Stimulated activated CD8-positive, alpha-beta memory T cell treated with anti-CD3 and anti-CD28 coated beads, Interleukin-4, amount 100 ng/mL, for 24 hours (primary cell): ENCODE data around the gene RBM45.
"Not testable (repeated sequence)": the region's sequence is repeated elsewhere in the genome, so short reads cannot be mapped to it uniquely, and the experiment has no call there.

Source experiments
- DNase-seq: peaks from one replicate; pipeline ENCODE4 v3.0.0-alpha.2; 2020; ENCODE audit warnings: low read depth

The RBM45 gene, protein sequence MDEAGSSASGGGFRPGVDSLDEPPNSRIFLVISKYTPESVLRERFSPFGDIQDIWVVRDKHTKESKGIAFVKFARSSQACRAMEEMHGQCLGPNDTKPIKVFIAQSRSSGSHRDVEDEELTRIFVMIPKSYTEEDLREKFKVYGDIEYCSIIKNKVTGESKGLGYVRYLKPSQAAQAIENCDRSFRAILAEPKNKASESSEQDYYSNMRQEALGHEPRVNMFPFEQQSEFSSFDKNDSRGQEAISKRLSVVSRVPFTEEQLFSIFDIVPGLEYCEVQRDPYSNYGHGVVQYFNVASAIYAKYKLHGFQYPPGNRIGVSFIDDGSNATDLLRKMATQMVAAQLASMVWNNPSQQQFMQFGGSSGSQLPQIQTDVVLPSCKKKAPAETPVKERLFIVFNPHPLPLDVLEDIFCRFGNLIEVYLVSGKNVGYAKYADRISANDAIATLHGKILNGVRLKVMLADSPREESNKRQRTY

DNA sequence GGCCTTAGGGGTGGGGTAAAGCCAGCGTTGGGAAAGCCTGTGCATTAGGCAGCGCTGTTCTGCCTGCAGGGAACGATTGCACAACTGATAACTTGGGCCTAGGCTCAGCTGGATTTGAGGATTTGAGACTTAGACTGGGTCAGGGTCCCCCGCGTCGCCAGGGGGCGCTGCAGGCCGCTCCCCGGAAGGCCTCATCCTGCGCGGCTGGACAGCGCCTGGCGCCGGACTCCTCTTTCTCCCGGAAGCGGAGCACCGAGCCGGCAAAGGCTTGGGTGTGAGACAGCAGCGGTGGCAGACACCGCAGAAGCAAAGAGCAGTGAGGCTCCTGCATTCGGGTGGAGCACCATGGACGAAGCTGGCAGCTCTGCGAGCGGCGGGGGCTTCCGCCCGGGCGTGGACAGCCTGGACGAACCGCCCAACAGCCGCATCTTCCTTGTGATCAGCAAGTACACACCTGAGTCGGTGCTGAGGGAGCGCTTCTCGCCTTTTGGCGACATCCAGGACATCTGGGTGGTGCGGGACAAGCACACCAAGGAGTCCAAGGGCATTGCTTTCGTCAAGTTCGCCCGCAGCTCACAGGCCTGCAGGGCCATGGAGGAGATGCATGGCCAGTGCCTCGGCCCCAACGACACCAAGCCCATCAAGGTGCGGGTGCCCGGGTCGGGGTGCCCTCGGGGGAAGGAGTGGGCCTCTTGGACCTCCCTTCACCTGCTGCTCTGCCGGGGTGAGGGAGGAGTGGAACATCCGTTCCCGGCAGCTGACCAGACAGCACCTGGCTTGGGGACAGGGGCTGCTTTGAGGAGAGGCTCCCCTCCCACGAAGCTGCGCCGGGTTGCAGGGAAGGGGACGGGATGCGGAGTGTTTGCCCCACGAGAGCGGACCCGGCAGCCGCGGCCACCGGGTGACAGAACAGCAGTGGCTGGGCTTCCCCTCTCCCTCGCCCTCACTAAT is at the start of gene RBM45:
Gene RBM45, plus strand, starts transcription at position 236 of the 951 bp plus-strand sequence. Its CDS starts 110 bp downstream, at position 346.
- DNase-seq, result peak; percentile 86

DNA sequence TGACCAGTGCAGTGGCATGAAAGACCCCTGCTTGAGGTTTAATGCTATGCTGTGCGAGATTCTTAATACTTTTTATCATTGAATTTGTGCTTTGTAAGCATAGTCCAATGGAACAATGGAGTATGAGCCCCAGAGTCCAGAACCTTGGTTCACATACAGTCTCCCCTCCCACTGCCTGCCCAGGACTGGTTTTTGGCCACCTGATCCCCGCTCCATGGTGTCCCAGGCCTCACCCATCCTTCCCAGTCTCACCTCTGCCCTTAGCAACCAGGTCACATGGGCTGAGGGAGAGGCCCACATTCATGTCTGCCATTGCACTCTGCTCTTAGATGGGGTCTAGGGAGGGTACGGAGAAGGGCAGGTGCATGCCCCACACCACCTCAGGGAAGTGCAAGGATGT is 45.9 kb upstream of the RBM45 start:
- DNase-seq, result no peak

DNA sequence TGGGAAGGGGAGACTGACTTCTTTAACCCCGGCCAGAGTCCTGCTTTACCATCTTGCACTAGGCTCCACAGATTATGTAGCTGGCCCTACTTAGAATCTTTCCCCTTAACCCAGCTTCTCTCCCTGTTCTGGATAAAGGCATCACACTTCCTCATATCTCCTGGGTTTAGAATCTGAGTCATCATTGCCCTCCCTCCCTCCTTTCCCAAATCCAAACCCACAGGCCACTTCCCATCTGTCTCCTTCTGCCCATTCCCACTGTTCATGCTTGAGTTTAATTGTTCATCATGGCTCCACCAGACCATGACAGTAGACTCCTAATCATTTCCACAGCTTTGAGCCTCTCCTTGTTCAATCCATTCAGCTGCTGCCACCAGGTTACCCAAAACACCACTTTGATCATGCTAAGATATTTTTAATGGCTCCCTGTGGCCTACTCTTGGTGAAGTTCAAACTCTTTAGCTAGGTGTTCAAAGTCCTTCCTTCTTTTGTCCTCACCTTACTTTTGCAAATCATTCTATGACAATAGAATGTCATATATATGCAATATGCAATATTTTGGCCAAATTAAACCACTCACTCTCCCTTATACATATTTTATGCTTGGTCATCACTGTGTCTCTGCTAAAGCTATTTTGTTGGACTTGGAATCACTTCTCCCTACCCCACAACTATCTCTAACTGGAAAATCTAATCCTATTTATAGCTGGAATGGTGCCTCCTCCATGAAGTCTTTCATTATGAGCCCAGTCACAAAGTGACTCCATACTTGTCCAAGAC is 45.2 kb upstream of the RBM45 start:
- no peak for DNase-seq

DNA sequence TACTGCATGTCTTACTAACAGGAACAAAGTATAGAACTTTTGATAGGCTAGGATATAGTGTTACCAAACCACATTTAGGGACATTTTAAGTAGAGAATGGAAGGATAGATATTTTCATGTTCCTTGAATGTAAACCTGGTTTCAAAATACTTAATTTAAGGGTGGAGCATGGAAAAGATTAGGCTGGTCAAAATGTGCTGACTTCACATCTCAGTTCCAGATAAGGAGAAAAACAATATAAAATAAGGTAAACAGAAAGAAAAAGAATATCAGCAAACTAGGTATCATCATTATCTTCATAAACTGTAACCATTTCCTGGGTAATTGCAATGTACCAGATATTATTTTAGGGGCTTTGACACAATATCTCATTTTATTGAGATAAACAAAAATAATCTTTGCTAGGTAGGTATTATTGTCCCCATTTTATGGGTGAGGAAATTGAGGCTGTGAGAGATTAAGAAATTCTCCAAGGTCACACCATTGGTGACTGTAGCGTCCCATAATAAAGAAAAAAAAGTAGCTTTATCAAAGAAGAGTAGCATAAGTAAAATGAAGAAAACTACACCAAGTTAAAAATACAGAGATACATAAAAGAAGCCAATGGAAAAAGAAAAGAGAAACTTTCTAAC is 43.3 kb upstream of the RBM45 start:
- DNase-seq, result no peak

DNA sequence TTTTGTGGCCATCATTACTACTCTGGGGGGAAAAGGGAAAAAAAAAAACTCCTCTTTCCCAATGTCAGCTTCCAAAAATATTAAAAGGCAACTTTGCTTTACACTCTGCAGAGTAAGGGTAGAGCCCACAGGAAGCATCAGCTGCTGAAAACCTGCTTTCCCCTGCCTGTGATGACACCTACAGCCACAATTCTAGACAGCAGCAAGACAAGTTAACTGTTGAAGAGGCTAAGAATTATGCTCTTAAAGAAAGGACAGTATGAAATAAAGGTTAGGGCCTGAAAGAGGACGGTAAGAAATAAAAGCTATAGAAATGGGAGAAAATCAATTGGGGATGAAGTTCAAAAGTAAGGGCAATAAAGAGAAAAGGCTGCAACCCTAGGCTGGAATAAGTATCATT is 42.7 kb upstream of the RBM45 start:
- DNase-seq, result no peak

DNA sequence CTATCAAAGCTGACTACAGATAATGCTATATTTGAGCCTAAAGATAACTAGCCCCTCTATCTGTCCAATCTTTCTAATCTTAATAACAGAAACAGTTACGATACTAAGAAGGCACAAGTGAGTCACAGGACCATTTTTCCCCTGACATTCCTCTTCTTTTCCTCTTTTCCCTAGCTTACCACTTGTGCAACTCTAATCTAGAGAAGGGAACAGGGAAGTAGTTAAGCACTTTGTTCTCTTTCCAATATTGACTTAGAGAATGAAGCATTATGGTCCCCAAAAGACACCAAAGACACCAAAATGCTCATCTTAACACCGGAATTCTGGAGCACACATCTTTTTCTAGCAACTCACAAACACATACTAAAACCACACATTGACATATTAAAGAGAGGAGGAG is 41.4 kb upstream of the RBM45 start:
- no peak for DNase-seq

DNA sequence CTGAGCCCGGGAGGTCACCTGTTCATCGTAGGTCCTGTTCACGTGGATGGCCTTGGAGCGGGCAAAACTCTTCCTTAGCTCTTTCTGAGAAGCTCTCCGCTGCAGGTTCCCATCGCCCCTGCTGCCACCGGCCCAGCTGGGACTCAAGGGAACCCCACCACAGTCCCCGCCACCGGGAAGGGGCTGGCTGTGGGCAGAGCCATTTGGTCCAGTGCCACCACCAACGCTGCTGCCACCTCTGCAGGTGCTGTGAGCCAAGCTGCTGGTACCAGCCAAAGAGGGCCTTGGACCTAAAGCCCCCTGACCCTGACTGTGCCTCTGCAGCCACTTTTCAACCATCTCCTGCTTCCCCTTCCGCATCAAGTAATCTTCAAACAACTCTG is 40.2 kb upstream of the RBM45 start:
- no peak for DNase-seq

DNA sequence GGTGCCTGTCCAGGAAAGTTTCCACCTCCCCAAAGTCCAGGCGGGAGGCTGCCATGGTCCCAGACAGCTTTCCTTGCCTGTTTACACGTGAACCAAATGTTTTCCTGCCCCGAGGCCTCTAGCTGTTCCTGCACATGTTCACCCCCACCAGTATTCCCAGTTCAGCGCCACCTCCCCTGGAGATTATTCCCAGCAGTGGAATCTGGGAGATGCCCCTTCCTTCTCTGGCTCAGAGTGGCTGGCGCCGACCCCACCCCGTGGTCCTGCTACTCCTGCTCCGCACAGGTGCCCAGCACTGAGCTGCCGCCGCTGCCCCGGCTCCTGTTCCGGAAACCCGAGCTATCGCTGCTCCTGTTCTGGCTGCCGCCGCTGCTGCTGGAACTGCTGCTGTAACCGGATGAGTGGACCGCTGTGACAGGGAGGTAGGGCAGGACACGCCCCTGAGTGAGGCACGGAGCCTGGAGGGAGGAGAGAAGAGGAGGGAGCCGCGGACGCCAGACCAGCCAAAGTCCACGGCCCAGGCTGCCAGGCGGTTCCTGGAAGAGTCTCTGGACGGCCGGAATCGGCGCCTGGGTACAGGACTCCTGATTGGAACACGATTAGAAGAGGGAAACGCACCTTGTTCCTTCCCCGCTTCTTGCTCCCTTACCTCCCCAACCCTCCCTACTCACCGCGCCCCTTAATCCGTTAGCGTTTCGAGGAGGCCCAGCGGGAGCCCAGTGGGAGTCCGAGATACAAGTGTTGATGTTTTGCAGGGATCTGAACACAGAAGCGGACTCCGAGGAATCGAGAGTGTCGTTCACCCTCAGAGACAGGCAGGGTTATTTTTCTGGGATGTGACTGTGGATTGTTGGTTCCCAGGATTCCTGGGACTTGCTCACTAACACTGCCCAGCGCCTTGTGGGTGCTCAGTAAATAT is 39.6 kb upstream of the RBM45 start, which contains the start of gene PDE11A:
Gene PDE11A, minus strand, starts transcription at position 395 of the 919 bp plus-strand sequence. Its CDS starts 340 bp downstream, at position 55.
- DNase-seq, result peak; percentile 17

DNA sequence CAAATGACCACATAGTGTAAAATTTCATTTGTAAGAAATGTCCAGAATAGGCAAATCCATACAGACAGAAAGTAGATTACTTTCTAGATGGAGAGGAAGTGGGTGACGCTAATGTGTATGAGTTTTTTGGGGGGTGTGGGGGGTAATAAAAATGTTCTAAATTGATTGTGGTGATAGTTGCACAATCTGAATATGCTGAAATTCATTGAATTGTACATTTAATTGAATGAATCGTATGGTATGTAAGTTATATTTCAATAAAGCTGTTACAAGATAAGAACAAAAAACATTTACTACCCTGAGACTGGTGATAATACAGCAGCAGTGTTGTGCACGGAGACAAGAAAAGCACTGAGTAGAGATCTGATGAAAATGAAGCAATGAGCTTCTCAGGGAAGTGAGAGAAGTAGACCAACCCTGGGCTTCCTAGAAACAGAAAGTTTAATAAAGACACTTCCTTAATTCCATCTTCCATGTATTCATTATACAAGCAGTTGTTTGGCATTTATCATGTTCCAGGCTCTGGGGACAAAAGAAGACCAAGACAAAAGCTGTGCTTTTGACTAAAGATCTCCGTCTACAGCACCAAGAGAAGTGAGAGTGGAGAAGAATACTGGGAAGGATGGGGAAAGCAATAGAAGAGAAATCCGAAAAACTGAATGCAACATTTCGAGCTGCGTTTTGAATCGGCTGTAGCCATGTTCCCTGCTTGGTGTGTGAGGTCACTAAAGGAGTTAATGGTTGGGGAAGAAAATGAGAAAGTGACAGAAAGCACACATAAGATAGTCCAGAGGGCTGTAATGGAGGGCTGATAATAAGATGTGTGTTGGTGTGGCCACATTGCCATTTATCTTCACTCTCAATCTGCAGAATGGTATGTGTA is 37.9 kb upstream of the RBM45 start:
- no peak for DNase-seq

DNA sequence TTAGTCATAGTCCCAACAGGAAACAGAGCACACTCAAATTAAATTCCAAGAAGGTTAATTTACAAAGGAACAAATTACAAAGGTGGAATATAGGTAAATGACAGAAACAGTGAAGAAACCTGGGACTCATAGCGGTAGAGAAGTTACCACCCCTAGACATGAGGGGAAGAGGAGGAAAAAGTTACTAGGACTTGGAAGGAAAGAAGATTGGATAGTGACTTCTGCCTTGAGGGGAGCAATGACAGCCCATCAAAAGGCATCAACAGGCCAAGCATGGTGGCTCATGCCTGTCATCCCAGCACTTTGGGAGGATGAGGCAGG is 37.3 kb upstream of the RBM45 start:
- no peak for DNase-seq

DNA sequence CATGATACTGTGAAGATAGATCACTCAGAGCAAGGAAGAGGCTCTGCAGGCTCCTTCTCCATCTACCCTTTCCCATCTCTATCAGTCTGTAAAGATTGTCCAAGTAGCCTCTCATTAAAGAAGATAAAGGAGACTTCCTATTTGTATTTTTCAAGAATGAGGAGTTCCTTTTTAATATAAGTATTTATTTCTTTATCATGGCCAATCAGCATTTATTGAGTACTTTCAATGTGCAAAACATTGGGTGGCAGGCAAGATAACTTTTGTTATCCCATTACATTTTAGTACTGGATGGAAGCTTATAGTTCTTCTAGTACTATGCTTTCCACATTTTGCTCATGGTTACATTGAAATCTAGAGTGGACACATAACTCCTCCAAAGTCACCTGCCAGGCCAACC is 36.1 kb upstream of the RBM45 start:
- DNase-seq, result no peak

DNA sequence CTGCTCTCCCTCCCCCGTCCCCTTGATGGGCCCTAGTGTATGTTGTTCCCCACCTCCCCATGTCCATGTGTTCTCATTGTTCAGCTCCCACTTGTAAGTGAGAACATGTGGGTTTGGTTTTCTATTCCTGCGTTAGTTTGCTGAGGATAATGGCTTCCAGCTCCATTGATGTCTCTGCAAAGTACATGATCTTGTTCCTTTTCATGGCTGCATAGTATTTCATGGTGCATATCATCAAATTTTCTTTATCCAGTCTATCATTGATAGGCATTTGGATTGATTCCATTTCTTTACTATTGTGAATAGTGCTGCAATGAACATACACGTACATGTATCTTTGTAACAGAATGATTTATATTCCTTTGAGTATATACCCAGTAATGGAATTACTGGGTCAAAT is 33.0 kb upstream of the RBM45 start:
- not testable (repeated sequence) for DNase-seq

DNA sequence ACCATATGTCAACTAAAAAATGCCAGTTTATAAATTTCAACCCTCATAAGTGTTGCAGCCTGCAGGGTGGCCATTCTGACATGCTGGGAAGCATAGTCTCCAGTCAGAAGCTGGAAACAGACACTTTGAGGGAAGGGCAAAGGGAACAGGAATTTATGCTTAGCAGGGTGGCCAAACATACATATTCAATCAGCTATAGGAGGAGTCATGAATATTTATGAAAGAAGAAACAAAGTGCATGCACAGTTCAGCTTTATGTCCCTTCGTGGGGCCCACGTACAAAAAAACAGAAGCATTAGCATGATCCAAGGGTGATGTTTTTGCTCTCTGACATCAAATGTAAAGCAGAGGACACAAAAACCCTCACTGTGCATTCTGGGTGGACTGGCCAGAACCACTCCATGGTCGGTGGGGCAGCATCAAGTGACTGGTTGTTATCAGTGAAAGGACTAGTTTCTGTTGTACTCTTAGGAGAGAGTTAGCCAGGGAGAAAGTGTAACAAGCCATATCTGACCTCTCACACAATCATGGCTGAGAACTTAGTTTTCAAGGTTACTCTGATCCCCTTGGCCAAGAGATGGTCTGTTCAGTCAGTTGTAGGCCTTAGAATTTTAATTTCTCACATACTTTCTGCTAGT is 29.7 kb upstream of the RBM45 start:
- DNase-seq, result no peak

DNA sequence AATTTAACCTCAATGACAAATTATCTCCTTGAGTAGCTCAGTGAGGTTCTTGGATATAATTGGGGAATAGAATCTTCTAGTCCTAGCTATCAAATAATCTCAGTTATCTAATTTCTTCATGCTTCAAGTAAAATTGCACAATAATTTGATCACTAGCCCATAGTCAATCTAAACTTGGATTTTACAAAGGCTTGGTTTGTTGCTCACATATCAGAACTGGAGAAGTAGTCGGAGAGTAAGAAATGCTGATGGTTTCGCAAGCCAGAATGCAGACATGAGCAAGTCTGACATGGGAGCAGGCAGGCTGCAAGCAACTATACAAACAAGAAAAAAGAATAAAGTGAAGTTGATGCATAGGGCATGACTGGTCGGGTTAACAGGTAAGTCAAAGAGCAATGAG is 28.0 kb upstream of the RBM45 start:
- no peak for DNase-seq

DNA sequence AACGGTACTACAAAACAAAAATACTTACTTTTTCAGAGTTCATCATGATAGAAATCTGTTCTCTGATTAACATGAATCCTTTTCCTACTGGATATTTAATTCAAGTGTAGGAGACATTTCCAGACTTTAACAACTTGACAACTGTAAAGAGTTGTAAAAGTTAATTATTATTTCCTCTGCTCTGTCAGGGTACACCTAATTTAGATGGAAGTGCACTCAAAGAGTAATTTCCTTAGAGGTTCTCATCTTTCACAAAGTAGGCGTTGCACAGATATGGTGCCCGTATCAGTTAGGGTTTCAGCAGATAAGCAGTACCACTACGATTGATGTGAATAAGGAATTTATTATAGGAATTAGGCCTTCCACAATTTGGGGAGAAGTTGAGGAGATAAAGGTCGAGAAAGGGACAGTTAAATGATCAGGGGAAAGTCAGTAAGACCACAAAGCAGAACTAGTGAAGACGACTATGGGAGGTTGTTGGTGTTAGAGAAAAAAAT is 23.4 kb upstream of the RBM45 start:
- no peak for DNase-seq

DNA sequence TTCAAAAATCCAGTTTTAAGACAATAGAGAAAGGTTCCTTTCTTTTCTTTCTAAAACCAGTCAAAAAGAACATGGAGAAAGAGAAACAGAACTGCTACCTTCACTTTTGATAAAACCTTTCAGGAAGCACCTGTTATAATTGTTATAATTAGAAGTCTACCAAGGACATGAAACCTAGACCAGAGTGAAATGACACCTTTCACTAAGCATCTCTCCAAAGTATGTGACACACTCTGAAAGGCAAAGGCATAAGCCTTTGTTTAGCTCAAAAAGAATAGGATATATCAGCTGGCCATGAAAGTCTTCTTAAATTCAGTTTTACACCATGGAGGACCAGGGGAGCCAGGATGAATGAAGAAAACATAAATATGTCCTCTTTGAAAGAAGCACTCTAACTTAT is 18.8 kb upstream of the RBM45 start:
- no peak for DNase-seq

DNA sequence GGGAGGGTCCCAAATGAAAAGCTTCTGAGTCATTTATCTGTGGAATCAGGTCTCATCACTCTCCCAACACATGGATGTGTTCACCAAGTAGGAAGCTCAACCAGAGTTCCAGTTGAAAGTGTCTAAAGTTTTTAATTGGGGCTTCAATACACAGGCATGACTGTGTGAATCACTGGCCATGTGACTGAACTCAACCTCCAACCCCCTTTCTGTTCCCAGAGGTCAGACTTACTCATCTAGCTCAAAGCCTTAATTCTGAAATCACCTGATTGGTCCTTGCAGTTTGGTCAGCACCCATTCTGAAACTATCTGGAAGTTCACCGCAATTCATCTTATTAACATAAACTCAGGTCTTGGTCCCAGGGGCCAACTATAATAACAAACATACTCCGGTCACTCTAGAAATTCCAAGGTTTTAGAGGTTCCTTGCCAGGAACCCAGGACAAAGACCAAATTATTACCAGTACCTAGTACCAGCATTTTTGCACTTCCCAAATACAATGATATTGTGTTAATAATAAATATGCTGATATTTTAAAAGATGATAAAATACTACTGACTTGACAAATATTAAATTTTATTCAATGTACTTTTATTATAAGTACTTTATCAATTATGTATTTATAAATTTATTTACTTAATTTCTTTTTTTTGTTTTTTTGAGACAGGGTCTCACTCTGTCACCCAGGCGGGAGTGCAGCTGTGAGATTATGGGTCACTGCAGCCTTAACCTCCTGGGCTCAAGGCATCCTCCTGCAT is 10.7 kb upstream of the RBM45 start:
- DNase-seq, result no peak

DNA sequence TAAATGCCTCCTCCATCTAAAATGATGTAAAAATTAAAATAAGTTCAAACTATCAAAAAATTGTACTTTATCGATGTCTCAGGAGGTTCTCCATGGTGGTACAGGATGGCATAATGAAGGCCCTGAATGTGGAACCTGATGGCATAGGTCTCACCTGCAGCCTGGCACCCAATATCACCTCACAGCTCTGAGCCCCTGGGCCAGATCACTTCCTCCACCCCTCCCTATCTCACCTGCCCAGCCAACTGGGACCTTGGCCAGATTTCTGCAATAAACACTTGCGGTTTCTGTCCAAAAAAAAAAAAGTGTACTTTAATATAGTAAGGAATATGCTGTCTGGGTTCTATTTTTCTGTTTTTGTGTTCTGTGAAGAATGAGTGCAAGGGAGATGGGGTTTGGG is 6.7 kb upstream of the RBM45 start:
- no peak for DNase-seq
